Nephron (organoid): ENCODE data around the gene DENND1A.

Experiments used
- H3K27ac Mint-ChIP-seq, 3 experiments: 2 replicates each; pipeline ENCODE4 v1.8.0; 2020; ENCODE audit warnings: mixed read lengths in 3 of 3, mild to moderate bottlenecking in 2 of 3, moderate library complexity in 1 of 3
- H3K27me3 Mint-ChIP-seq: 2 replicates; pipeline ENCODE4 v1.8.0; 2021; ENCODE audit warnings: low read depth, mild to moderate bottlenecking, moderate library complexity, mixed read lengths
- H3K36me3 Mint-ChIP-seq: 2 replicates; pipeline ENCODE4 v1.8.0; 2020; ENCODE audit warnings: low read depth, mixed read lengths
- H3K4me1 Mint-ChIP-seq: 2 replicates; pipeline ENCODE4 v1.8.0; 2020; ENCODE audit warnings: mixed read lengths
- H3K4me3 Mint-ChIP-seq, 3 experiments: 2 replicates each; pipeline ENCODE4 v1.8.0; 2020; ENCODE audit warnings: mild to moderate bottlenecking in 3 of 3, mixed read lengths in 3 of 3, moderate library complexity in 2 of 3
- H3K9me3 Mint-ChIP-seq: 2 replicates; pipeline ENCODE4 v1.8.0; 2020; ENCODE audit warnings: mixed read lengths
- TF ChIP-seq, protein P1 (sequence below), 3 experiments: fragments of 200-600 bp; sonication (generic); IDR thresholded peaks; one replicate each; pipeline ENCODE4 v1.5.0; 2021; ENCODE audit warnings: antibody characterized with exemption in 3 of 3; ENCODE audit not compliant: unreplicated experiment in 3 of 3

Gene DENND1A

DNA sequence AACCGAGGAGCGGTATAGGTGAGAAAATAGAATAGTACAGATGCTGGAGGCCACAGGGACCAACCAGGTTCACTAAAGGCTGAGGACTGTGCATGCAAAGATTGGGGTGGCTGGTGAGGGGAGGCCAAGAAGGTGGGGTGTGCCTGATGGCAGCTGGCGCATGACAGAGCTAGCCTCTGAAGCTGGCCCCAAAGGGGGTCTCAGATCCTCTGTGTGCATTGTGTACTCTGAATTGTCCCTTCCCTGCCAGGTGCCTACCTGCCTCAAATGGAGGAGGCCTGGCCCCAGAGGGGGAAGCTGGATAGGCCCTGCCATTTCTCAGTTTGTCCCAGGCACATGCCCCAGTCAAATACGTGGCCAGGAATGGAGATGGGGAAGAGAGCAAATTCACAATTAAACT lies 510.8 kb downstream of the DENND1A start:
- H3K27ac Mint-ChIP-seq: no peak overlapping the region
- TF ChIP-seq, protein P1, sequence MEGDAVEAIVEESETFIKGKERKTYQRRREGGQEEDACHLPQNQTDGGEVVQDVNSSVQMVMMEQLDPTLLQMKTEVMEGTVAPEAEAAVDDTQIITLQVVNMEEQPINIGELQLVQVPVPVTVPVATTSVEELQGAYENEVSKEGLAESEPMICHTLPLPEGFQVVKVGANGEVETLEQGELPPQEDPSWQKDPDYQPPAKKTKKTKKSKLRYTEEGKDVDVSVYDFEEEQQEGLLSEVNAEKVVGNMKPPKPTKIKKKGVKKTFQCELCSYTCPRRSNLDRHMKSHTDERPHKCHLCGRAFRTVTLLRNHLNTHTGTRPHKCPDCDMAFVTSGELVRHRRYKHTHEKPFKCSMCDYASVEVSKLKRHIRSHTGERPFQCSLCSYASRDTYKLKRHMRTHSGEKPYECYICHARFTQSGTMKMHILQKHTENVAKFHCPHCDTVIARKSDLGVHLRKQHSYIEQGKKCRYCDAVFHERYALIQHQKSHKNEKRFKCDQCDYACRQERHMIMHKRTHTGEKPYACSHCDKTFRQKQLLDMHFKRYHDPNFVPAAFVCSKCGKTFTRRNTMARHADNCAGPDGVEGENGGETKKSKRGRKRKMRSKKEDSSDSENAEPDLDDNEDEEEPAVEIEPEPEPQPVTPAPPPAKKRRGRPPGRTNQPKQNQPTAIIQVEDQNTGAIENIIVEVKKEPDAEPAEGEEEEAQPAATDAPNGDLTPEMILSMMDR (IDR thresholded peaks at IDR 0.05; ENCODE audit: unreplicated experiment in 3 of 3): no peak
- H3K27me3 Mint-ChIP-seq: peaks cover 13% of the 10 kb centered on the region
- H3K9me3 Mint-ChIP-seq: no peaks in the 10 kb centered on the region
- H3K4me1 Mint-ChIP-seq: peaks cover 30% of the 10 kb centered on the region
- H3K36me3 Mint-ChIP-seq: peaks cover 8% of the 10 kb centered on the region
- H3K4me3 Mint-ChIP-seq: no peak overlapping the region

DNA sequence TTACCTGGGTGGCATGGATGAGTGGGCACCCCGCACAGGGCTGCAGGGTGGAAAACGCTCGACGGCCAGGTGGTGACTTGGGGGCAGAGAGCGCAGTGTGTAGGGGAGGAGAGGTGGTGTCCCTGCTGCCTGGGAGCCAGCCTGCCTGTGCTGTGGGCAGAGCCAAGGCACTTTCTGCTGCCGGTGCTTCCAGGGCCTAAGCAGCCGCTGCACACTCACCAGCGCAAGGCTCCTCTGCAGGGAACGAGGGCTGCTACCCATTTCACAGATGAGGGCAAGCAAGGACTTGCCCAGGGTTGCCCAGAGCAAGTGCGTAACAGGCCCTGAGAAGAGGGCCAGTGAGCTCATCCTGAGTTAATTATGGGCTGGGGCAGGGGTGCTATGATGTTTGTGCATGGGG lies 511.4 kb downstream of the DENND1A start:
- Mint-ChIP-seq H3K9me3 (no peaks in the 10 kb centered on the region), H3K4me3 (no peak overlapping the region), H3K36me3 (peaks cover 8% of the 10 kb centered on the region), H3K4me1 (peaks cover 30% of the 10 kb centered on the region), H3K27me3 (peaks cover 9% of the 10 kb centered on the region), H3K27ac (no peak overlapping the region)
- TF ChIP-seq, protein P1 (IDR thresholded peaks at IDR 0.05; ENCODE audit: unreplicated experiment in 3 of 3): no peak

DNA sequence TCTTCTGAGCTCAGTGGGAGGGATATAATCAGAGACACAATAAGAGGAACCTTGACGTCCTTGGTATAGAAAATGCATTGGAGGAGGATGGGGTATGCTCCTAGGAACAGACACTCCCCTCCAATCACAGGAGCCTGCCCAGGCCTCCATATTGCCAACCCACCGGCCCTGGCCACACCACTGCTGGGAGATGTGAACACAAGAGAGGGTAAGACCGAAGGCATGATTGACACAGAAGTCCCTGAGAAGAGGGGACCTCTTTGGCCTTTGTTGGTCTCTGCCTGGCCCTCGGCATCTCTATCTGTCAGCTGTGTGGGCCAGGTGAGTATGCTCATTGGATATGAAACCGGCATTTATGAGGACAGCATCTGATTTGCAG lies 511.9 kb downstream of the DENND1A start:
- H3K36me3 Mint-ChIP-seq: peaks cover 8% of the 10 kb centered on the region
- no peak overlapping the region for H3K27ac Mint-ChIP-seq
- peaks cover 9% of the 10 kb centered on the region for H3K27me3 Mint-ChIP-seq
- H3K9me3 Mint-ChIP-seq: no peaks in the 10 kb centered on the region
- no peak overlapping the region for H3K4me3 Mint-ChIP-seq
- H3K4me1 Mint-ChIP-seq: peaks cover 30% of the 10 kb centered on the region
- TF ChIP-seq, protein P1 (IDR thresholded peaks at IDR 0.05; ENCODE audit: unreplicated experiment in 3 of 3): no peak

DNA sequence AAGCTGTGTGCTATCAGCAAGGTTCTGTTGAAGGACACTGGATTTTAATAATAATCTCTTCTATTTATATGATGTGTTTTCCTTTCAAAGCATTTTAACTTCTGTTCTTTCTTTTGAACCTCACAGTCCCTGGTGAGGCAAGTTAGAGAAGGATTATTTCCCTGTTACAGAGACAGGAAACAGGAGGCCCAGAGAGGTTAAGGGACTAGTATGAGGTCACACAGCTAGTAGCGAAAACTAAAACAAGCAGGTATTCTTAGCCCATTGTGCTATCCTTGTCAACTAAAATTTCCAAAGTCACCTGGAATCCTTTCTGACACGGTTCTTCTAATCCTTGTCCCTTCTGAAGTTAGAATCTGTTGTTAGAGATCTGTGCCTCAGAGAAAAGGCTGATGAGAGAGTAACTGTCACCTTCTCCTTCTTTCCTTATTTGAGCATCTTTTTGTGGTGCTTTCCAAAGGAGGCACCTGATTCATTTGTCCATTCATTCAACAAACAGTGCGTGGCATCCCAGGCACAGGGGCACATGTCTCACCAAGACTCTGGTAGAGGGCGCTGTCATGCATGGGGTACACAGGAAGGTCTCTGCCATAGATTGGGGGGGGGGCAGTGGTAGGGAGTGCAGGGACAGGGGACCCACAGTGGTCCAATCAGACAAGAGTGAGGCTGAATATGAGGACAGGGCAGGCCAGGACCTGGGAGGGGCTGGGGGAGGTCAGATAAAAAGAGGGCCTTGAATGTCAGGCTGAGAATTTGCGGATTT lies 512.5 kb downstream of the DENND1A start:
- peaks cover 9% of the 10 kb centered on the region for H3K27me3 Mint-ChIP-seq
- TF ChIP-seq, protein P1 (IDR thresholded peaks at IDR 0.05; ENCODE audit: unreplicated experiment in 3 of 3): no peak
- H3K36me3 Mint-ChIP-seq: peaks cover 8% of the 10 kb centered on the region
- peaks cover 30% of the 10 kb centered on the region for H3K4me1 Mint-ChIP-seq
- no peak overlapping the region for H3K4me3 Mint-ChIP-seq
- H3K27ac Mint-ChIP-seq: no peak overlapping the region
- H3K9me3 Mint-ChIP-seq: no peaks in the 10 kb centered on the region

DNA sequence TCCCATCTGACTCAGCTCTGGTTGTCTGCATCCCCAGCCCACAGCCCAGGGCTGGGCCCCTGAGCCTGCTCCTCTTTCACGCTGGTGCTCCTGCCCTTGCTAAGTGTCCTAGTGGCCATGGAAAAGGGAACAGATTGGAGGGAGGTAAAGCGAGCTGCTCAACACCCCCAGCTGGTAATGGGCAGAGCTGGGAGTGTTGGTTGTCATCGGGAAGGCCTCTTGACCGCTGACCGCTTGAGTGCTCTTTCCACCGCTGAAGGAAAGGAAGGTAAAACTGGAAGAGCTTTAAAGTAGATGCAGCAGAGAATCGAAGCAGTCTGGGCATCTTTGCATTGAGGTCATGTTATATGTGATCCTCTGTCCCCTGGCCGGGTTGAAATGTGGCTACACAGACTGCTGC lies 513.8 kb downstream of the DENND1A start:
- Mint-ChIP-seq H3K27me3 (peaks cover 4% of the 10 kb centered on the region), H3K36me3 (peaks cover 8% of the 10 kb centered on the region), H3K4me3 (no peak overlapping the region), H3K9me3 (no peaks in the 10 kb centered on the region), H3K4me1 (peaks cover 25% of the 10 kb centered on the region), H3K27ac (no peak overlapping the region)
- TF ChIP-seq, protein P1 (IDR thresholded peaks at IDR 0.05; ENCODE audit: unreplicated experiment in 3 of 3): no peak
